ENCODE results near the gene SETD4. TPM values are rescaled to one million over a fixed set of nuclear protein-coding genes. Genes with fewer than 3 reads are reported as not detected.

Gene SETD4
- total RNA-seq, 2 donors from 2014 or later: 19.8 to 36.3 TPM

DNA sequence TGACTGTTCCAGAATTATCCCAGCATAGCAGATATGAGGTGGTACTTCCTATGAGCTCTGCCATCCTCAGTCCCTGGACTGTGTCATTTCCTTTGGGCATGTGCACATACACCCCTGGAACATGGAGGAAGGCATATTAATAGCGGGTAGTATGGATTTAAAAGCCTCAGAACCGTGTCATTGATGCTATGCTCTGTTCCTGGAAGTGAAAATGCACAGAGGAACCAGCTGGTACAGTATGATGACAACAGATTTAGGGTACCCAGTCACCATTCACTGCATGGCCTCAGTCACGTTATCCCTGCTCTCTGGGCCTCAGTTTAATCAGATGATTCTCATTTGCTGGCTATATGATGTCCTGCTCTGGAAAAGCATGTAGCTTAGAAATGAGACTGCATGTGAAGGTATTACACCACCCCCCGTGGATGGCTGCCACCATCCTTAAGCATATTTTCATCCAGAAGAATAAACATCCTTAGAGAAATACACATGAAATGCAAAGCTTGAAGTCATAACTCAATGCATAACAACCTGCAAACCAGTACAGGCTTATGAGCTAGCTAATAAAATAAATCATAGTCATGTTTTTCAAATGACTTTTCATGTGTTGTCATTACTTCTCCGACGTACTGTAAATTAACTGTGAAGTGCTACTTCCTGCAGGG, 37.8 kb downstream of the SETD4 start:
- no peak for DNase-seq (ENCODE audit: low spot score)
- WGBS: 43% methylated on average over 6 of the region's 6 CpGs
- no peaks in the 10 kb centered on the region for H3K9me3 ChIP-seq
- TF ChIP-seq POLR2AphosphoS5 (IDR thresholded peaks at IDR 0.05): no peak
- TF ChIP-seq, protein P1, sequence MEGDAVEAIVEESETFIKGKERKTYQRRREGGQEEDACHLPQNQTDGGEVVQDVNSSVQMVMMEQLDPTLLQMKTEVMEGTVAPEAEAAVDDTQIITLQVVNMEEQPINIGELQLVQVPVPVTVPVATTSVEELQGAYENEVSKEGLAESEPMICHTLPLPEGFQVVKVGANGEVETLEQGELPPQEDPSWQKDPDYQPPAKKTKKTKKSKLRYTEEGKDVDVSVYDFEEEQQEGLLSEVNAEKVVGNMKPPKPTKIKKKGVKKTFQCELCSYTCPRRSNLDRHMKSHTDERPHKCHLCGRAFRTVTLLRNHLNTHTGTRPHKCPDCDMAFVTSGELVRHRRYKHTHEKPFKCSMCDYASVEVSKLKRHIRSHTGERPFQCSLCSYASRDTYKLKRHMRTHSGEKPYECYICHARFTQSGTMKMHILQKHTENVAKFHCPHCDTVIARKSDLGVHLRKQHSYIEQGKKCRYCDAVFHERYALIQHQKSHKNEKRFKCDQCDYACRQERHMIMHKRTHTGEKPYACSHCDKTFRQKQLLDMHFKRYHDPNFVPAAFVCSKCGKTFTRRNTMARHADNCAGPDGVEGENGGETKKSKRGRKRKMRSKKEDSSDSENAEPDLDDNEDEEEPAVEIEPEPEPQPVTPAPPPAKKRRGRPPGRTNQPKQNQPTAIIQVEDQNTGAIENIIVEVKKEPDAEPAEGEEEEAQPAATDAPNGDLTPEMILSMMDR (IDR thresholded peaks at IDR 0.05): no peak
- no peak for TF ChIP-seq POLR2A (IDR thresholded peaks at IDR 0.05)
- H3K27ac ChIP-seq: no peak overlapping the region
- intact Hi-C loops (cut with DNase I): no loop called here
- H3K36me3 ChIP-seq: no peaks in the 10 kb centered on the region
- no peak overlapping the region for H3K4me3 ChIP-seq
- H3K4me1 ChIP-seq (replicated peaks): no peaks in the 10 kb centered on the region
- no peaks in the 10 kb centered on the region for H3K27me3 ChIP-seq (replicated peaks; ENCODE audit: insufficient read depth)

DNA sequence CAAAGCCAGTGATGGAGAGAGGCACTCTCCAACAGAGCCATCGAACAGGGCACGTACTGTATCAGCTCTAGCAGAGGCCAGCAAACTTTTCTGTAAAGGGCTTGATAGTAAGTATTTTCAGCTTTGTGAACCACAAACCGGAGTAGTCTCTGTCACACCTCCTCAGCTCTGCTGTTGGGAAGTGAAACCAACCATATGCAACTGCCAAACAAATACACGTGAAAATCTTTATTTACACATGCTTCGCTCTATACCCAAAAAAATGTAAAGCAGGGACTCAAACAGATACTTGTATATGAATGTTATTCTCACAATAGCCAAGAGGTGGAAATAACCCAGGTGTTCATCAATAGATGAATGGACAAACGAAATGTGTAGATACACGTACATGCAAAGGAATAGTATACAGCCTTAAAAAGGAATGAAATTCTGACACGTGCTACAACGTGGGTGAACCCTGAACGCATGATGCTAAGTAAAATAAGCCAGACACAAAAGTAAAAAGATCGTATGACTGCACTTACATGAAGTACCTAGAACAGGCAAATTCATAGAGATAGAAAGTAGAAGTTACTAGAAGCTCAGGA, 39.0 kb downstream of the SETD4 start:
- intact Hi-C loops (cut with DNase I): no loop called here
- WGBS: 92% methylated on average over 11 of the region's 11 CpGs
- Histone ChIP-seq H3K4me1 (replicated peaks) (no peaks in the 10 kb centered on the region), H3K36me3 (no peaks in the 10 kb centered on the region), H3K9me3 (no peaks in the 10 kb centered on the region), H3K27me3 (replicated peaks; ENCODE audit: insufficient read depth) (no peaks in the 10 kb centered on the region), H3K27ac (no peak overlapping the region), H3K4me3 (no peak overlapping the region)
- no peak for DNase-seq (ENCODE audit: low spot score)
- no peak for TF ChIP-seq POLR2A (IDR thresholded peaks at IDR 0.05)
- TF ChIP-seq, protein P1 (IDR thresholded peaks at IDR 0.05): no peak
- no peak for TF ChIP-seq POLR2AphosphoS5 (IDR thresholded peaks at IDR 0.05)

DNA sequence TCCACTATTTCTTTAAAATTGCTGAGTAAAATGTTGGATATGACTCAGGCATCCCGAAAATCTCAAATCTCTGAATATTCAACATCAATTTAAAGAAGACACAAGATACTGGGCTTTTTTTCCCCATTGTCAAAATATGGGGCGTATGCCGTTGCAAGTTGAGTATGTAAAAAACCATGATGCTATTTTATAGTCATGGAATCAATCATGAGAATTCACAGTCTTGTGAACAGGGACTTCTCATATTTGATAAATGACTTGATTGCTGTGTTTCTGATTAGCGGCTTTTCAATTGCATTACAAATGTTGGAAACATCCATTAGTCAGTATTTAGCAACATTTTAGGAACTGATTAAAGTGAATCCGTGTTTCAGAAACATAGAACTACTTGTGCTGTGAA, 45.3 kb downstream of the SETD4 start:
- DNase-seq (ENCODE audit: low spot score): no peak
- H3K27me3 ChIP-seq (replicated peaks; ENCODE audit: insufficient read depth): no peaks in the 10 kb centered on the region
- 91% methylated on average over 5 of the region's 5 CpGs for WGBS
- H3K4me1 ChIP-seq (replicated peaks): no peaks in the 10 kb centered on the region
- intact Hi-C loops (cut with DNase I): no loop called here
- H3K36me3 ChIP-seq: no peaks in the 10 kb centered on the region
- no peaks in the 10 kb centered on the region for H3K9me3 ChIP-seq
- TF ChIP-seq, protein P1 (IDR thresholded peaks at IDR 0.05): no peak
- TF ChIP-seq POLR2AphosphoS5 (IDR thresholded peaks at IDR 0.05): no peak
- TF ChIP-seq POLR2A (IDR thresholded peaks at IDR 0.05): no peak
- no peak overlapping the region for H3K4me3 ChIP-seq
- no peak overlapping the region for H3K27ac ChIP-seq

DNA sequence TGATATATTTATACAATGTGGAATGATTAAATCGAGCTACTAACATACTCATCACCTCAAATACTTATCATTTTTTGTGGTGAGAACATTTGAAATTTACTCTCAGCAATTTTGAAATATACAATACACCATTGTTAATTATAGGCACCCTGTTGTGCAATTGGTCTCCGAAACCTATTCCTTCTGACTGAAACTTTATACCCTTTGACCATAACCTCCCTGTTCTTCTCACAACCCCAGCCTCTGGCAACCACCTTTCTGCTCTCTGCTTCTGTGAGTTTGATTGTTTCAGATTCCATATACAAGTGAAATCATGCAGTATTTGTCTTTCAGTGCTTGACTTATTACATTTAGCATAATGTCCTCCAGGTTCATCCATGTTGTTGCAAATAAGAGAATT, 49.5 kb downstream of the SETD4 start:
- Histone ChIP-seq H3K4me1 (replicated peaks) (no peaks in the 10 kb centered on the region), H3K36me3 (no peaks in the 10 kb centered on the region), H3K27me3 (replicated peaks; ENCODE audit: insufficient read depth) (no peaks in the 10 kb centered on the region), H3K27ac (no peak overlapping the region), H3K9me3 (no peaks in the 10 kb centered on the region), H3K4me3 (no peak overlapping the region)
- intact Hi-C loops (cut with DNase I): no loop called here
- no peak for TF ChIP-seq POLR2A (IDR thresholded peaks at IDR 0.05)
- no peak for TF ChIP-seq POLR2AphosphoS5 (IDR thresholded peaks at IDR 0.05)
- TF ChIP-seq, protein P1 (IDR thresholded peaks at IDR 0.05): no peak
- no peak for DNase-seq (ENCODE audit: low spot score)
- WGBS: 63% methylated on average over 2 of the region's 2 CpGs

GRCh38 chr21:36008505-36008904, 51.8 kb downstream of the SETD4 start:
- intact Hi-C loops (cut with DNase I): no loop called here
- Histone ChIP-seq H3K4me1 (replicated peaks) (no peaks in the 10 kb centered on the region), H3K4me3 (no peak overlapping the region), H3K9me3 (no peaks in the 10 kb centered on the region), H3K27me3 (replicated peaks; ENCODE audit: insufficient read depth) (no peaks in the 10 kb centered on the region), H3K36me3 (no peaks in the 10 kb centered on the region), H3K27ac (no peak overlapping the region)
- TF ChIP-seq, protein P1 (IDR thresholded peaks at IDR 0.05): no peak
- TF ChIP-seq POLR2A (IDR thresholded peaks at IDR 0.05): no peak
- no peak for TF ChIP-seq POLR2AphosphoS5 (IDR thresholded peaks at IDR 0.05)
- no peak for DNase-seq (ENCODE audit: low spot score)
- 78% methylated on average over 2 of the region's 2 CpGs for WGBS

Data from prostate gland (tissue), 2 donors.